Measurements from ENCODE around the gene ADIG.
A peak's percentile ranks its signal among the peaks of the same experiment; 100 is the strongest.
"Not testable (repeated sequence)": the region's sequence is repeated elsewhere in the genome, so short reads cannot be mapped to it uniquely, and the experiment has no call there.

The ADIG gene

DNA sequence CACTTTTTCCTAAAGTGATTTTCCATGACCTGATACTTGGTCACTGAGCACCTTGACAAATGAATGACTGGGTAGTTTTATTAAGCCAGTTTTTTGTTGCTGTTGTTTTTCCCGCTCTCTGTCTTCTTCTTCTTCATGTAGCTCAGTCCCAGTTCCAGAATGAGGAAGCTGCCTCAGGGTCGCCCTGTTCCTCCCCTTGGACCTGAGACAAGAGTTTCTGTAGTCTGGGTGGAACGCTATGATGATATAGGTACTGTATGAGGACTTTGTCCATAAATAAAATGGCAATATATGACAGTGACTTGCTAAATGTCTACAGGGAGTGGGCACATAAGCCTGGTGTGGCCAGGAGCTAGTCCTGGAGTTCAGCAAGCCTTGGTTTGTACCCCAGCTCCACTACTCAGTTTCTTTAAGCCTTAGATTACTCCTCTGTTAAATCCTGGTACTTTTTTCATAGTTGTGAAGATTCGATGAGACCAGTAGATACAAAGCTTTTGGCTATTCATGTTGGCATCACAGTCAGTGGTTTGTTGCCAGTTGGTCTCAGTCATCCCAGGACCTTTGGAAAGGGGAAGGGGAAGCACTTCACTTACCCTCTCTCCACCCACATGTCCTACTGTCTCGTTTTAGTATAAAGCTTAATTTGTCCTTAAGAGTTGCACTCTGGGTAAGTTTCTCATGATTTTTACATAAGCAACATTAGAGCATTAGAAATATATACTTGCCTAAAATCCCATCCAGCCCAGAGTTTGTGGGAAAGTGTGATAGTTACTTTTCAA, 11.1 kb upstream of the ADIG start:
- FAIRE-seq, result peak; percentile 55
- no peak for DNase-seq (ENCODE audit: insufficient read length, low spot score)

DNA sequence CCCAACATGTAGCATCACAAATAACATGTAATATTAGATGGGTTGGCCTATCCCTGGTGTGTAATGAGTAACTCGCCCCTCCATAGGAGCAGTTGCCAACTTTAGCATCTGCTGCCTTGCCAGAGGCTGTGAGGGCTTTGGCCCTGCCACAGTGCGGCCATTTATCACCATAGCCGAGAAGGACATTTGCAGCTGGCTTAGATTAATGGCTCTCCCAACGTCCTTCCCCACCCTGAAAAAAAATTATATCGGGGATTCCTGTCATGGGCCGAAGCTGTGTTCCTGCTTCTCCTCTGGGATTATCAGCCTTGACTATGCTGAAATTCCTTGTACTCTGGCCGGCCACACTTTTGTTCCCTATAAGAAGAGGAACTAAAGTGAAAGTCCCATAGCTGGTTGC, 7.6 kb upstream of the ADIG start:
- peak; percentile 16 for FAIRE-seq
- DNase-seq (ENCODE audit: insufficient read length, low spot score), result no peak

DNA sequence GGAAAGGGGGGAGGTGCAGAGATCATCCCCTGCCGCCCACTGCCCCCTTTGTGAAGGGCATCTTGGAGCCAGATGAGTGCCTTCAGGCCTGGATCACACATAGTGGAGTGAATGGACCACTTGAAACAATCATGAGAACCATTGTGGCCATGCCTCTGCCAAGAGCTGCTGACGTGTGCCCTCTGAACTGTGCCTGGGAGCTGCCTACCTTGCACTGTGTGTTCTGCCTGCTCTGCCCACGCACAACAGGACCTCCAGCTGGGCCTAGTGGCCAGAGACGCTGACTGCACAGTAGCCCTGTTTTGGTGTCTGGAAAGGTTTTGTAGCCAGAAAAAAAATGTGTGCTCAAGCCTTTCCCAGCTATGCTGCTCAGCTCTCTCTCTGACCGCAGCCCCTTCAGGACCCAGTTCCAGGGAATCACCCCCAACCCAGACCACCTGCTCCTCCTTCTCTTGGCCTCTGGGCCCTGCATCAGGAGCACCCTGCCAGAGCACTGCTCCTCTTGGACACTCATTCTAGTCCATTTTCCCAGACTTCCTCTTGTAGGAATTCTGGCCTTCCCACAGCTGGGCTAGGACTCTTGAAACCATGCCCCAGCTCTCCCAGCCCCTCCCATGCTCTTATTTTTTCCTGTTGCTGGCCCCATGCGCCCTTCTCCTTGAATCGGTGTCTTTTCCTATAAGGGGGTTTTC, 1.6 kb upstream of the ADIG start:
- DNase-seq (ENCODE audit: insufficient read length, low spot score) (no peak), FAIRE-seq (peak; percentile 51)

DNA sequence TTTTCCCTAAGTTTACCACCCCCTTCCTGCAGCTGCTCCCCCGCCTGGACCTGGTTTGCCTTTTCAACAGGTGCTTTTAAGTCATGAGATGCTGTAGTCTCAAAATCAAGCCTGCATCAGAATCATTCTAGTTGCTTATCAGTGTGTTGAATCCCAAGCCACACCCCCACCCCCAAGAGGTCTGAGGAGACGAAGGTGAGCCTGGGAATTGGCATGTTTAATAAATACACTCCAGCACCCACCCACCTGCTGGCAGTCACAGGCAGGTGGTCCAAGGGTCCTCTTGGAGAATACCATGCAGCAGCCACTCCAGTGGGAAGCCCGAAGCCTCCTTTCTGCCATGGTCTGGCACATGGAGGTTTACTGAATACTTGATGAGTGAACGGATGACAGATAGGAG, 1.1 kb upstream of the ADIG start:
- DNase-seq (ENCODE audit: insufficient read length, low spot score) (no peak), FAIRE-seq (no peak)

DNA sequence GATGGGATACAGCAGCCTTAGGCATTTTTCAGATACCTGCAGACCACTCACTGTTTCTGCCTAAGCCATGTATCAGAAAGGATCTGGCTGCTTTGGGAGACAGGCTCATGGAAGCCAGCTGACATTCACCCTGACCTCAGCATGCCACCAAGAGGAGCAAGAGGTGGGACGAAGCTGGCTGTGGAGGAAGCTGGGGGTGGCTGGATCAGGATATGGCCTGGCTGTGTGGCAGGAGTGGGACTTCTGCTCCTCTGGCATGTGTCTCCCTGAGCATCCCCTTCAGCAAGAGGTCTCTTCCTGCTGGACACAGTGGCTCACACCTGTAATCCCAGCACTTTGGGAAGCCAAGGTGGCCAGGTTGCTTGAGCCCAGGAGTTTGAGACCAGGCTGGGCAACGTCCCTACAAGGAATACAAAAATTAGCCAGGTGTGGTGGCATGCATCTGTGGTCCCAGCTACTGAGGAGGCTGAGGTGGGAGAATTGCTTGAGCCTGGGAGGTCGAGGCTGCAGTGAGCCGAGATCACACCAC, 897 bp downstream of the ADIG start:
- DNase-seq (ENCODE audit: insufficient read length, low spot score), result no peak

DNA sequence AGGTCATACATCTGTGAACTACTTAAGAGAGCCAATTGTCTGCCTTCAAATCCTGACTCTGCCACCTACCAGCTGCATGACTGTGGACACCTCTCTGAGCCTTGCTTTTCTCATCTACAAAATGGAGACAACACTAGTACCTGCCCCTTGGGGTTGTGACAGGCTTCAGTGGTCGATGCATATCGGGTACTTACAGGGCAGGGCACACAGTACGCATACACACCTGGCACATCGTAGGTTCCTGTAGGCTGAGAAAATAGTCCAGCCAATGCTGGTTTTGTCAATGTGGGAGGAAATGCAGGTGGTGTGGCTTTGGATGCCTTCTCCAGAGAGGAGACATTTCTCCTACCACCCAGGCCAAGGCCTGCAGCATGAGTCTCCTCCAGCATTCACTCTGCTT, 2.3 kb downstream of the ADIG start:
- no peak for DNase-seq (ENCODE audit: insufficient read length, low spot score)
- FAIRE-seq, result peak; percentile 49

More for the DNA sequence above, 897 bp downstream of the ADIG start:
- peak; percentile 85 for FAIRE-seq

DNA sequence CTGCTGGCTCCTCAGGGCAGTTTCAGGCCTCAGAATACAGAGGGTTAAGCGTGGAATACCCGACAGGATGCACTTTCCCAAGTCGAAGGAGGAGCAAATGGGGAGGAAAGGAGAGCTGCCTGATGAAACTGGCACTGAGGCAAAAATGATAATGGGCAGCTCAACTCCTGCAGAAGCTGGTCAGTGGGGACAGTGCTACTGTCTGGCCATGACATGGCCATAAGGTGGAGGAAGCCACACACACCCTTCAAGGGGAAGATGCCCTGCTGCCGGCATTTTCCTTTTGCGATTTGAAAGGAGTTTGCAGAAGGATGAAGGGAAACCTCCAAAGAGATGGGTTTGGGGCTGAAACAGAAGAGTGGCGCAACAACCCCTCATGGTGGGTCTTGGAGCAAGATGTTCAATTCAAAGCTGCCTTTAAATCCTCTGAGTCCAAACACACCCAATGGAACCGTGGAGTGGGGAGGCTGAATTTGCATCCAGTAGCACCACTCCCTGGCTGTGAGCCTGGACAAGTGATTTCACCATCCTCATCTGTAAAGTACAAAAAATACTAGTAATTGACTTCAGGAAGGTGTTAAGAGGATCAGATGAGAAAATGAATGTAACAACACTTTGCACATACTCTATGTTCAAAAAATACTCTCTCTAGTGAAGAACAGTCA, 3.2 kb downstream of the ADIG start:
- FAIRE-seq, result peak; percentile 63
- no peak for DNase-seq (ENCODE audit: insufficient read length, low spot score)

DNA sequence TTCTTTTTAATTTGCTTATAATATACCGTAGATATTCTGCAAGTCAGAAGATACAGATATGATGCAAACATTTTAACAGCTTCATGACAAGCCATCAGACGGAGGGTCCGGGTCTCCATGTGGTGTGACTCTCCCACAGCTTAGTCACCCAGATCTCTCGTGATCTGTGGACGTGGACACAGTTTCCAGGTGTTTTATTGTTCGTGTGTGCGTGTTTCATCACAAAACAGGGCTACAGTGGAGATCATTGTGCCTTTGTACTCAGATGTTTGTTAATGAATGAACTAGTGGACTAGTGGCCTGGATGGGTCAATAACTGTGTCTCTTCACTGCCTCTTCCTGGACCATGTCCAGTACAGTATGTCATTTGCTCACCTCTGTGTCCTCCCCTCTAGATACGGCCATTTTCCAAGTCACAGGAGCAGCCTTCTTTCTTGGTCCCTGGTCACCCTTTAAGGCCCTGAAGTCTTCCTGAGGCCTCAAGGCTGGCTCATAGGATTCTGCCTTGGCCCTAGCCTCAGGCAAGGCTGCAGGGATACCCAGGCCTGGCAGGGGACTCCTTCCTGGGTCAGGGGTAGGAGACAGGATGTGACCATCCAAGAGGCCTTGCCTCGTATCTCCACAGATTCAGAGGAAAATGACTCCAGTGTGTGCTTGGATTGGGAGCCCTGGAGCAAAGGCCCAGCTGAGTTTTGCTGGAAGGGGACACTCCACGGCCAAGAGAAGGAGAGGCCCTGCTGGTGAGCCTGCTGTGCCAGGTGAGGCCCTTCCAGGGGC, 4.6 kb downstream of the ADIG start:
- FAIRE-seq (no peak), DNase-seq (ENCODE audit: insufficient read length, low spot score) (no peak)

DNA sequence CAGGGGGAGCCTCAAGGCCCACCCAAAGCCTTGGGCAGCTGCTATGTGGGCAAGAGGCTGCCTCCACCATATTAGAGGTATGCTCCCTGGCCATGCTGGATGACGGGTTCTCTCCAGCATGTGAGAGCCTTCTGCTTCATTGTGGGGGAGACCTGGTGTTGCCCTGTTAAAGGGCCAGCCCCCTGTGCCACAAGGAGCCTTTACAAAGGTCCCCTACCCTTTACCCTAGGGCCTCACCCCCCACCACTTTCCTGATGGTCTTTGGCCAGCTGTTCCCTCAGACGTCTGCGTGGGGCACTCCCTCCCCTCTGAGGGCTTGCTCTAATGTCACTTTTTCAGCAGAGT, 5.2 kb downstream of the ADIG start:
- FAIRE-seq (no peak), DNase-seq (ENCODE audit: insufficient read length, low spot score) (no peak)

DNA sequence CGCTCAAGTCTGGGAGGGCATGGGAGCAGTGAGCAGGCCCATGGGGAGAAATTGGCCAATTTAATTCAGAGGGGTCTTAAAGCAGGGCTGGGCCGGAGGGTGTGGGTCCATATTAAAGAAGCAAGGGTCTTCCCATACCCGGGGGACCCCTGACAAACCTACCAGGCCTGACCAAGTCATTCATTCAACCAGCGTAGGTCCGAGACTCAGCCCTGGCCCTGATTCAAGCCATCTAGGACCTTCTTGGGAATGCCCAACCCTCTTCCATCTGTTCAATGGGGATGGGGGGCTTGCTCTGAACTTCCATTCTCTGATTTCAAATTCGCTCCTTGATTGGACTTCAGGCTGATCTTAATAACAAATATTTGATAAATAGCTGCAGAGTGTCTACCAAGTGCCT, 7.3 kb downstream of the ADIG start:
- no peak for DNase-seq (ENCODE audit: insufficient read length, low spot score)
- FAIRE-seq, result no peak

DNA sequence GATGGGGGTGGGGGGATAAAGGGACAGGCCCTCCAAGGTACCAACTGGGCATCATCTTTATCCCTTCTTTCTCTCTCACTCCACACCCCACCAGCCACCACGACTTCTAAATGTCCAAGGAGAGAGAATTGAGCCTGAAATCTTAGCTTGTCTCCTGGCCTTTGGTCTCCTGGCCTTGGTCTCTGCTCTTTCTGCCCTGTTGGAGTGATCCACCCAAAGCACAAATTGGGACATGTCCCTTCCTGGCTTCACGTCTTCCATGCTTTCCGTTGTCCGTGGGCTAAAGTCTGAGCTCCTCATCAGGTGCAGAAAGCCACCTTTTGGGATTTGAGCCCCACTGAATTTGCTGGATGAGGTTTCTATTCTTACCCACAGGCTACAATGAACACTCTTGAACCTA, 8.4 kb downstream of the ADIG start:
- no peak for FAIRE-seq

DNA sequence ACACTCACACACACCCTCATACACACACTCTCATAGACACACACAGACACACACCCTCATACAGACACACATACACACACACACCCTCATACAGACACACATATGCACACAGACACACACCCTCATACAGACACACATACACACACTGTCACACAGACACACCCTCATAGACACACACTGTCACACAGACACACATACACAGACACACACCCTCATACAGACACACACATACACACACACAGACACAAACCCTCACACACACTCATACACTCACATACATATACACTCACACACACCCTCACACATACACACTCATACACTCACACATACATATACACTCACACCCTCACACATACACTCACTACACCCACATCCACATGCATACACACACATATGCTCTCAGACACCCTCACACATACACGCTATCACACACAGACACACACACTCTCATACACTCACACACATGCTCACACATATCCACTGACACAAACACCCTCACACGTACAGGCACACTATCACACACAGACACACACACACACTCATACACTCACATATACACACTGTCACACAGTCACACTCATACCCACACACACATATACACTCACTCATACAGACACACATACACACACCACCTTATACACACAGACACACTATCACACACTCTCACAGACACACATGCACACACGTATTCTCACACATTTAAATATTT, 9.1 kb downstream of the ADIG start:
- no peak for DNase-seq (ENCODE audit: insufficient read length, low spot score)
- FAIRE-seq, result peak; percentile 100

More for the DNA sequence above, 8.4 kb downstream of the ADIG start:
- DNase-seq (ENCODE audit: insufficient read length, low spot score), result no peak

DNA sequence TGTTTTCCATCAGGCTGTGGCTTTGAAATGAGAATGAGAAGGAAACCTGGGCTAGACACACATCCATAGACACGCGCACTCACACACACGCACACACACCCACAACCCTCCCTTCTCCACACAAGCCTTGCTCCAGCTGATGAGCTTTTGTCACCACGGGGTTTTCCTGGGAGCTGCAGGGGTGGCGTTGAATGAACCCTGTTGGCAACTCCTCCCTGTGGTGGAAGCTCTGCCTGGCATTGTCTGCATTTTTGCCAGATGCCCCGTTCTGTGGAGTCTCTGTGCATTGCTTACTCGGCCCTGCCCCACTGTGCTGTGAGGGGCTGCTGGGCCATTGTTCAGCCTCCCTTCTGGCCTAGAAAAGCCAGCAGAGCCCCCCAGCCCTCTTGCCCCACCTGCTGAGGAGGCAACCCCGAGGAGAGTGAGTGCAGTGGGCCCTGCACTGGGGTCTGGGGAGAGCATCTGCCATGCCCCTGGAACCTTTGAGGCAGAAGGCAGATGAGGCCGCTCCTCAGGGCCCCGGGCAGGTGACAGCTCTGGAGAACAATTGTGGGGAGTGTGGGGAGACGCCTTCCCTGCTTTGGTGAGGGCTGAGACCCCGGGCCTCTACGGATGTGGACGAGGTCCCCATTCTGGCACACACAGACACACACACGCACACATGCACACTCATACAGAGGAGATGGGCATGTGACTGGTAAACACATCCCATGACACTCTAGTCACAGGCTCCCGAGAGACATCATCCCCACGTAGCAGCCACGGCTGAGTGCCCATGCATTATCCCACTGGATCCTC, 9.9 kb downstream of the ADIG start:
- FAIRE-seq (no peak), DNase-seq (ENCODE audit: insufficient read length, low spot score) (no peak)

DNA sequence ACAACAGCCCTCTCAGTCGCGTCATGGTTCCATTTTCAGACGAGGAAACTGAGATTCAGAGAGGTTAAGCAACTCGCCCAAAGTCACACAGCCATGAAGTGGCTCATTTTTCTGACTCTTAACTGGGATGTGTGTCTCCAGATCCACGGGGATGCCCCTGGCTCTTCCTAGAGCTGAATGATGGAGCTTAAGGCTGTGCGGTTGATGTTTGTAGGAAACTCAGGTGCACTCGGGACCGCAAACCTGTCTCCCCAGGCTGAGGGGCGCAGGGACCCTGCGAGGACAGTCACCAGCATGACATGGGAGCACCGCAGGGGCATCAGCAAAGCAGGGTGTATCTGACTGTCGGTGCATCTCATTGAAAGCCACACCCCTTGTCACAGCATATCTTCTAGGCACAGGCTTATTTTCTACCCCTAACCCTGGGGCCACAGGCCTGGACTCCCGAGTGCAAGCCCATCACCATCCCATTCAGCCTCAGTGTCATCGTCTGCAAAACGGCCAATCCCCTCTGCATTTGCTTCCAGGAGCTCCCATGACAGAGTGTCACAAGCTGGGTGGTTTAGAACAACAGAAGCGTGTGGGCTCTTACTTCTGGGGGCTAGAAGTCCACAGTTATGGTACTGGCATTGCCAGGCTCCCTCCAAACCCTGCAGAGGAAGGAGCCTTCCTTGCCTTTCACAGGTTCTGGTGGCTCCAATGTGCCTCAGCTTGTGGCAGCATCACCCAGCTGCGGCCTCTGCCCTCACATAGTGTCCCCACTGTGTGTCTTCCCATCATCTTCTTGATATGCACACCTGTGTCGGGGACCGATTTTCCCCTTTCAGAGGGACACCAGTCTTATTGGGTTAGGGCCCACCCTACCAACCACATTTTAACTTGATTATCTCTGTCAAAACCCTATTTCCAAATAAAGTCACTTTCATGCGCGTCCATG, 10.7 kb downstream of the ADIG start:
- DNase-seq (ENCODE audit: insufficient read length, low spot score), result no peak
- peak; percentile 79 for FAIRE-seq

DNA sequence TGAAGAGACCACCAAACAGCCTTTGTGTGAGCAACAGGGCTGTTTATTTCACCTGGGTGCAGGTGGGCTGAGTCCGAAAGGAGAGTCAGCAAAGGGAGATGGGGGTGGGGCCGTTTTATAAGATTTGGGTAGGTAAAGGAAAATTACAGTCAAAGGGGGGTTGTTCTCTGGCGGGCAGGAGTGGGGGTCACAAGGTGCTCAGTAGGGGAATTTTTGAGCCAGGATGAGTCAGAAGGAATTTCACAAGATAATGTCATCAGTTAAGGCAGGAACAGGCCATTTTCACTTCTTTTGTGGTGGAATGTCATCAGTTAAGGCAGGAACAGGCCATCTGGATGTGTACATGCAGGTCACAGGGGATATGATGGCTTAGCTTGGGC, 11.4 kb downstream of the ADIG start:
- not testable (repeated sequence) for DNase-seq (ENCODE audit: insufficient read length, low spot score); FAIRE-seq

DNA sequence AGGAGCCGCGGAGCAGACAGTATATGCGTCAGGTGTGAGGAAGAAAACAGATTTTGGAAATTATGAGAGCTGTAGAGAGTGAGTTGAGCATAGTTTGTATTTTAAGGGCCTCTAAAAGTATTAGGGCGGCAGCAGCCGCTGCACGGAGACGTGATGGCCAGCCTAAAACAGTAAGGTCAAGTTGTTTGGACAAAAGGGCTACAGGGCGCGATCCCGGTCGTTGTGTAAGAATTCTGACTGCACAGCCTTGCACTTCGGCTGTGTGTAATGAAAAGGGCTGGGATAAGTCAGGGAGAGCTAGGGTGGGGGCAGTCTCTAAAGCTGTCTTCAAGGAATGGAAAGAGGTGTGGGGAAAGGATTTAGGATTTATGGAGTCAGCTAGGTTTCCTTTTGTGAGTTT, 13.3 kb downstream of the ADIG start:
- DNase-seq (ENCODE audit: insufficient read length, low spot score); FAIRE-seq: not testable (repeated sequence)

DNA sequence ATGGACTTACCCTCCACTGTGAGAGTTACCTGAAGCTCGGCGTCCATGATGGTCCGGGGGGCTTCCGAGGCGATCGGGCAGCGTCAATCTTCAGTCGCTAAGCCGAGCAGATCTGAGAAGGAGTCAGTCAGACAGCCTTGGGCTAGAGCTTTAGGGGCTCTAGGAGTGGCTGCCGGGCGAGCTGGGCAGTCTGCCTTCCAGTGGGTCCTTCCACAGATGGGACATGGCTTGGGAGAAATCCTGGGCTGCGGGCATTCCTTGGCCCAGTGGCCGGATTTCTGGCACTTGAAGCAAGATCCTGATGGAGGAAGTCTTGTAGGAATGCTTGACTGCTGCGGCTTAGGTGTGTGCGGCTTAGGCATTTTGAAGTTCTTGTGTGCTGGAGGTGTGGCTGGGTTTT, 14.9 kb downstream of the ADIG start:
- not testable (repeated sequence) for DNase-seq (ENCODE audit: insufficient read length, low spot score); FAIRE-seq

DNA sequence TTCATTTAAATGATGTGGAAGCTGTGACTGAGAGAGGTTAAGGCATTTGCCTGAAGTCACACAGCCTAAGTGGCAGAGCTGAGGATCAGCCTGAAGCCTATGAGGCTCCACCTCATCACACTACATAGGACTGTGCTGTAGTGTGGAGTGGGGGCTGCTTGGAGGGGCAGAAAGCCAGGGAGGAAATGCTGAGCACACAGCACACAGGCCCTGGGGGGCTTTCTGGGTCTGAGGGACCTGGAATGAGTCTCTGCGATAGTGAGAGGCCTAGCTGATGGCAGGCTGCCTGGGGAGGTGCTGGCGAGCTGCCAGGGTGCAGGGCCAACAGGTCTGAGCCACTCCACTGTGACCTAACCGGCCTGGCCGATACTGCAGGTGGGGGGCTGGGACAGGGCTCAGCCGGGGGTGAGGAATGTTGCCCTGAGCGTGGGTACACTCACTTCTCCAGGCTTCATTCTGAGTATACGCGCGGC, 18.4 kb downstream of the ADIG start:
- peak; percentile 88 for FAIRE-seq
- DNase-seq (ENCODE audit: insufficient read length, low spot score), result peak; percentile 54
